Common myeloid progenitor, CD34-positive (primary cell): Measurements from ENCODE around the gene HERC2.

ENCODE experiments used
- CTCF ChIA-PET: fragments of 350-600 bp; sonication (Branson Sonifier 250); formaldehyde crosslinking; loops from one replicate; lab custom pipeline; 2021; ENCODE audit warnings: antibody characterized with exemption; lab: Charles Lee
- POLR2A ChIA-PET: fragments of 350-600 bp; sonication (Branson Sonifier 250); formaldehyde crosslinking; loops from one replicate; lab custom pipeline; 2021; ENCODE audit warnings: antibody characterized with exemption; lab: Charles Lee
- DNase-seq, 3 donors: peaks; one replicate each; pipeline versions ENCODE4 v3.0.0 to v3.0.0-alpha.2; 2013
- H3K27ac ChIP-seq, 2 experiments: 1 replicate in 1 of 2; 2 replicates in 1 of 2; pipeline ENCODE4 v1.7.0; 2013; ENCODE audit warnings: inconsistent platforms in 2 of 2, low read length in 2 of 2, mild to moderate bottlenecking in 2 of 2, low read depth in 1 of 2, moderate library complexity in 1 of 2; ENCODE audit not compliant: severe bottlenecking in 2 of 2, insufficient read depth in 1 of 2, poor library complexity in 1 of 2
- H3K27me3 ChIP-seq, 5 experiments: replicated peaks in 2 of 5; 1 replicate in 3 of 5; 2 replicates in 2 of 5; pipeline versions ENCODE4 v1.6.1 to v1.7.0; 2013; ENCODE audit warnings: low read length in 4 of 5, mild to moderate bottlenecking in 2 of 5, moderate library complexity in 2 of 5, inconsistent platforms in 1 of 5; ENCODE audit not compliant: insufficient read depth in 5 of 5, control insufficient read depth in 4 of 5
- H3K36me3 ChIP-seq, 4 experiments: 1 replicate in 2 of 4; 2 replicates in 2 of 4; pipeline versions ENCODE4 v1.6.1 to v1.7.0; 2013; ENCODE audit warnings: low read length in 3 of 4, control low read depth in 1 of 4, mild to moderate bottlenecking in 1 of 4; ENCODE audit not compliant: control insufficient read depth in 4 of 4, insufficient read depth in 4 of 4
- H3K4me1 ChIP-seq, 4 experiments: 1 replicate in 3 of 4; 2 replicates in 1 of 4; pipeline versions ENCODE4 v1.6.1 to v1.7.1; 2013; ENCODE audit warnings: low read length in 3 of 4, mild to moderate bottlenecking in 3 of 4, control low read depth in 1 of 4, inconsistent platforms in 1 of 4, moderate library complexity in 1 of 4; ENCODE audit not compliant: control insufficient read depth in 4 of 4, insufficient read depth in 4 of 4; ENCODE audit errors: control extremely low read depth in 1 of 4
- H3K4me3 ChIP-seq, 7 experiments: 1 replicate in 4 of 7; 2 replicates in 3 of 7; pipeline versions ENCODE4 v1.5.1 to v1.7.0; 2013; ENCODE audit warnings: mild to moderate bottlenecking in 7 of 7, low read length in 6 of 7, moderate library complexity in 6 of 7, inconsistent platforms in 2 of 7, low read depth in 2 of 7, control low read depth in 1 of 7; ENCODE audit not compliant: insufficient read depth in 4 of 7, control insufficient read depth in 1 of 7; ENCODE audit errors: extremely low read depth in 1 of 7
- H3K9me3 ChIP-seq, 5 experiments: 1 replicate in 4 of 5; 2 replicates in 1 of 5; pipeline versions ENCODE4 v1.6.1 to v1.7.1; 2013; ENCODE audit warnings: low read length in 4 of 5, mild to moderate bottlenecking in 2 of 5, inconsistent platforms in 1 of 5, low read depth in 1 of 5, moderate library complexity in 1 of 5; ENCODE audit not compliant: control insufficient read depth in 4 of 5, insufficient read depth in 2 of 5; ENCODE audit errors: control extremely low read depth in 1 of 5
- WGBS: methylation state at CpG from one replicate; pipeline ENCODE4 v1.1.5; 2013; ENCODE audit not compliant: insufficient coverage; 5-methylcytosine and 5-hydroxymethylcytosine counted together

The HERC2 gene

DNA sequence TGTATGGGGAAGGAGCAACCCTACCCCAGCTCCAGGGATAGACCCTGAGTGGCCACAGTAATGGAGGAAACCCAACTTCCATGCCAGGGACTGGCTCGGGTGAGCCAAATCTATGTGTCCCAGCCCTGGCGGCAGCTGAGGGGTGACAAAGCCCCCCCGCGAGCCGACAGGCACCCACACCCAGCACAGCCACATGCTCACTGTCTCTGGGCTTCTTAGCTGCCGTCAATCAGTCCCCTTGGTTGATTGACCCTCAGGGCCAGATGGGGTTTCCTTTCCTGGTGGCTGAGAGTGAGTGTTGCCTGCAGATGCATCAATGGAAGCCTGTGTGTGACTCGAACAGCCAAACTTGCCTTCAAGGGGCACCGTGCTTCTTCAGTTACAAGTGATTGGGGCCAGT lies 220.8 kb downstream of the HERC2 start:
- no peak overlapping the region for H3K4me3 ChIP-seq
- no peaks in the 10 kb centered on the region for H3K36me3 ChIP-seq
- 76% methylated on average over 8 of the region's 8 CpGs for WGBS
- no peak for DNase-seq
- ChIA-PET CTCF (interaction anchor here (1.6 kb wide), 1 partner anchor 9 kb away, joined by 4 read pairs; no protein-coding TSS in a partner anchor), POLR2A (no interaction called here)
- H3K4me1 ChIP-seq: peaks cover 0 to 31% (median 24%) of the 10 kb centered on the region in 4 experiments
- H3K27me3 ChIP-seq: peaks cover 16 to 95% (median 44%) of the 10 kb centered on the region in 5 experiments
- H3K9me3 ChIP-seq: peaks cover 0 to 6% (median 4%) of the 10 kb centered on the region in 5 experiments
- no peak overlapping the region for H3K27ac ChIP-seq

DNA sequence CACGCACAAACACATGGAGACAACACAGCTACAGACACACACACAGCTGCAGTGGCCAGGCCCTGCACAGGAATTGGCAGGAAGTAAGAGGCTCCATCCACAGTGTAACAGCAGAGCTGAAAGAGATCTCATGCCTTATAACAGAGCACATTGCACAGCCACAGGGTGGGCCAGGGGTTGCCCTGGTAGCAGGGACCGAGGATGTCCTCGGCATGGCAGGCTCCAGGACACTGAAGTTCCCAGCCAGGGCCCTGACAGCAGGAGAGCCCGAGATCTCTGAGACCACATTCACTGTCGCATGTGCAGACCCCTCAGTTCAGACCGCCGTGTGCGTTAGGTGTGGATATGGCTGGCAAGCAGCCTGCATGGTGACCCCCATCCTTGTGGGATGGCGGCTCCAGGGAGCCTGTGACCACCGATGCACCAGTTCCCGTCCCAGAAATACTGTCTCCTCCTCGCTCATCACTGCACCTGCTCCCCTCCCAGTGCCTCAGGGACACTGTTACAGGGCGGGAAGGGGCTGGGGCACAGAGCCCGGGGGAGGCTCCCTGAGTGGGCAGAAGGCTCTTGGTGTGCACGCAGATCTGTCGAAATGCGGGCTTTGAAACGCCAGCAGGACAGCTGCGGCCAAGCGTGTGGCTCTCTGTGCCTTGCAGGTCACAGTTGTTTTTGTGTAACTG lies 221.3 kb downstream of the HERC2 start:
- WGBS: 94% methylated on average over 19 of the region's 20 CpGs
- Histone ChIP-seq H3K4me1 (peaks cover under 1 to 31% (median 26%) of the 10 kb centered on the region in 4 experiments), H3K27me3 (peaks cover 16 to 95% (median 42%) of the 10 kb centered on the region in 5 experiments), H3K27ac (no peak overlapping the region), H3K36me3 (no peaks in the 10 kb centered on the region), H3K9me3 (peaks cover 0 to 6% (median 4%) of the 10 kb centered on the region in 5 experiments), H3K4me3 (no peak overlapping the region)
- ChIA-PET CTCF (no interaction called here), POLR2A (no interaction called here)
- DNase-seq: no peak

DNA sequence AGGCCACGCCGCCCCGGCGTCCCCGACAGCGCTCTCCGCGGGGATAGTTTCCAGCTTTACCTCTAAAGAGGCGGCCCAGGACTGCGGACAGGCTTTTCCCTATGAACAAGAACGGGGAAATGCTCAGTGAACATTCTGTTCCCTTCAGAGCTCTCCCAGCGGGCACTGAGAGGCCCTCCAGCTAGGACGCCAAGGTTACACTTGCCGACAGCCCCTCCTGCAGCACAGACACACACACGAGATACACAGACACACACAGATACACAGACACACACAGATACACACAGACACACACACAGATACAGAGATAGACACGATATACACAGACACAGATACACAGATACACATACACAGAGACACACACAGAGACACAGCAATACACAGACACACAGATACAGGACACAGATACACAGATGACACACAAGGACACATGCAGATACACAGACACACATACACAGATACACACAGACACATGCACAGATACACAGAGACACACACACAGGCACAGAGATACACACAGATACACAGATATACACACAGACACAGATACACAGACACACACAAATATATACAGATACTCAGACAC lies 222.3 kb downstream of the HERC2 start:
- Histone ChIP-seq H3K4me1 (peaks cover 1 to 39% (median 35%) of the 10 kb centered on the region in 4 experiments), H3K27ac (no peak overlapping the region), H3K9me3 (peaks cover 0 to 6% (median 4%) of the 10 kb centered on the region in 5 experiments), H3K27me3 (peaks cover 16 to 96% (median 42%) of the 10 kb centered on the region in 5 experiments), H3K4me3 (peak overlapping the region in 3 of 7 experiments; percentile 41 to 62 (median 43)), H3K36me3 (no peaks in the 10 kb centered on the region)
- 7% methylated on average over 16 of the region's 16 CpGs for WGBS
- ChIA-PET CTCF (interaction anchor here (1.3 to 2.6 kb wide), 3 partner anchors 9 to 52 kb away, joined by 3 to 19 read pairs (median 5); no protein-coding TSS in a partner anchor), POLR2A (interaction anchor here (1.0 kb wide), 1 partner anchor 8 kb away, joined by 3 read pairs; no protein-coding TSS in a partner anchor)
- DNase-seq: no peak

DNA sequence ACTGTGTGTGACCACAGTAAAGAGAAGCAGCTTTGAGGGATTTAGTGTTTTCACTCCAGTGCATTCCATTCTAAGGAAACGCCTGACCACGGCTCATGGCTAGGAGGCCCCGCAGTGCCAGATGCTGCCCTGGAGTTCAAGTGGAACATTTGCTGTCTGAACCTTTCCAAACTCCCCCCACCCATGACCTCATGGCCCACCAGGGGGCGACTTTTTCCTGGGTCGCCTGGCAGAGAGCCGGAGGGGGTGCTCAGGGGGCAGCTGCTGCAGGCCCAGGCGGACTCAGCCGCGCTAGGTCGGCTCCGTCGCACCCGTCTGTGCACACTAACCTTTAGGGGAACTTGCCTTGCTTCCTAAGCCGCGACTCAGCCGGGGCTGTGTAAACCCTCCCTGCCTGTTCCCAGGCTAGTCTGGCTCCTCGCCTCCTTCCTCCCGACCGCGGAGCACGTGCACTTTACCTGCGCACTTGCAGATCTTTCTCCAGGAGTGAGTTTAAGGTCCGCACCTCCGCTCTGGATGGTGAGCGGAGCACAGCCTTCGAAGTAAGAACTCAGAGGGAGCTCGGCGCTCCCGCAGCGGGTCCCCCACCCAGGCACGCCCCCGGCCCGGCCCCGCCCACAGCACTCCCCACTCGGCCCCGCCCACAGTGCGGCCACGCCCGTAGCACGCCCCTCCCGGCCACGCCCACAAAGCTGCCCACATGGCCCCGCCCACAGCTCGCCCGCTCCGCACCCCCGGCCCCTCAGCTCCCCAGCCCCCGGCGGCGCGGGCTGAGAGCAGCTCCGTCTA lies 223.0 kb downstream of the HERC2 start, which contains the start of gene OCA2:
TSS of gene OCA2 (minus strand) at position 550 of the 789 bp plus-strand sequence. CDS start 17,441 bp downstream, outside the sequence.
- Histone ChIP-seq H3K27me3 (peaks cover 16 to 99% (median 41%) of the 10 kb centered on the region in 5 experiments), H3K9me3 (peaks cover 0 to 6% (median 4%) of the 10 kb centered on the region in 5 experiments), H3K4me1 (peaks cover 1 to 45% (median 38%) of the 10 kb centered on the region in 4 experiments), H3K27ac (no peak within 1 kb of the TSS), H3K4me3 (peak within 1 kb of the TSS in 3 of 7 experiments; percentile 41 to 62 (median 43)), H3K36me3 (no peaks in the 10 kb centered on the region)
- CTCF ChIA-PET: interaction anchor here (1.3 to 2.6 kb wide), 3 partner anchors 10 to 51 kb away, joined by 3 to 19 read pairs (median 5); no protein-coding TSS in a partner anchor
- DNase-seq: peak; percentile 61 to 73 (median 70)
- 2% methylated on average over 35 of the region's 52 CpGs for WGBS
- POLR2A ChIA-PET: interaction anchor here (1.0 kb wide), 1 partner anchor 9 kb away, joined by 3 read pairs; no protein-coding TSS in a partner anchor

DNA sequence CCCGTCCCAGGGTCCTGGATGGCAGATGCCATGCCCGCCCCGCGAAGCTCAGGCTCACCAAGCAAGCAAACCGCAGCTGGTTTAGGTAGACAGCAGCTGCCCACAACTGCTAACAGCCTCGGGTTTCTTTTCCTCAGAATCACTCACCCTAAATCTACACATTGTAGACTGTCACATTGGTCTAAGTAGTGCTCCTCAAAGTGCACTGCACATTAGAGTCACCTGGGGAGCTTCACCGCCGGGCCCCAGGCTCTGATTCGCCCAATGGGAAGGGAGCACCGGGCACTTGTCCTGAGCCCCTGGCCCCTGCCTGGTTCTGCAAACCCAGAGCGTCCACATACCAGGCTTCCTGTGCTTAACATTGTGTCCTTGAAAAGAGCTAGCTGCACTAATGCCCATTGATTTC lies 223.6 kb downstream of the HERC2 start:
- ChIA-PET CTCF (interaction anchor here (1.3 to 2.6 kb wide), 3 partner anchors 10 to 51 kb away, joined by 3 to 19 read pairs (median 5); no protein-coding TSS in a partner anchor), POLR2A (no interaction called here)
- no peak for DNase-seq

DNA sequence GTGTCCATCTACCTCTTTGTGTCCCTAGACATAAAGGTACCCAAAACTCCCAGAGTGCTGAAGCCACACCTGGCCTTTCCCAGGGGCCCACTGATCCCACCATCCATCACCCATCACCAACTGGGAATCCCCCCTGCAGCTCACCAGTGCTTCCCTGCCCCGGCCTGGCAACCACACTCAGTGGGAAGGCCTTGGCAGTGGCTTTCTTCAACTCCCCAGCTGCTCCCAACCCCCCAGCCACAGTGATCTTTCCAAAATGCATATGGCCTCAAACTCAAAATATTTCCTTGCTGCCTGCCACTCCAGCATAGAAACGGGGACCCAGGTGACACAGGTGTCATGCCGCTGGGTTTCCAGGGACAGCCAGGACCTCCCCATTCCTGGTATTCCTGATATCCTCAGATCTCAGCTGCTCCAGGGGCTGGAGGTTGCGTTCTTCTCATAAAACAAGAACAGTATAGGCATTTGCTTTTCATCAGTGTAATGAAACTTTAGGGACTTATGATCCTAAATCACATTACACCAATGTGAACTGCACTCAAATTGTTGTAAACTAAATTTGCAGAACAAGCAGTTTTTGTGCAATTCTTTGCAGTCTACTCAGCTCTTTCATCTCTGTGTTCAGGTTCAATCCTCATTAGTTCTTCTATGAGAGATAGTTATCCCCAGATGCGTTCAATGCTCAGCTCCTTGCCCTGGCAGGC lies 224.2 kb downstream of the HERC2 start:
- CTCF ChIA-PET: interaction anchor here (1.7 to 2.6 kb wide), 2 partner anchors 11 to 13 kb away, joined by 5 to 19 read pairs; no protein-coding TSS in a partner anchor
- no peaks in the 10 kb centered on the region for H3K36me3 ChIP-seq
- POLR2A ChIA-PET: no interaction called here
- WGBS: 94% methylated on average over 5 of the region's 5 CpGs
- peaks cover 1 to 45% (median 38%) of the 10 kb centered on the region in 4 experiments for H3K4me1 ChIP-seq
- peaks cover 0 to 6% (median 4%) of the 10 kb centered on the region in 5 experiments for H3K9me3 ChIP-seq
- H3K27me3 ChIP-seq: peaks cover 19 to 99% (median 48%) of the 10 kb centered on the region in 5 experiments
- no peak for DNase-seq
- H3K27ac ChIP-seq: no peak overlapping the region
- H3K4me3 ChIP-seq: no peak overlapping the region

More for the DNA sequence above, 223.6 kb downstream of the HERC2 start:
- Histone ChIP-seq H3K36me3 (no peaks in the 10 kb centered on the region), H3K27ac (no peak overlapping the region), H3K9me3 (peaks cover 0 to 6% (median 4%) of the 10 kb centered on the region in 5 experiments), H3K4me3 (no peak overlapping the region), H3K27me3 (peaks cover 16 to 99% (median 46%) of the 10 kb centered on the region in 5 experiments), H3K4me1 (peaks cover 1 to 45% (median 38%) of the 10 kb centered on the region in 4 experiments)
- 53% methylated on average over 9 of the region's 11 CpGs for WGBS
